ENCODE results near the gene PISD.

Gene PISD

DNA sequence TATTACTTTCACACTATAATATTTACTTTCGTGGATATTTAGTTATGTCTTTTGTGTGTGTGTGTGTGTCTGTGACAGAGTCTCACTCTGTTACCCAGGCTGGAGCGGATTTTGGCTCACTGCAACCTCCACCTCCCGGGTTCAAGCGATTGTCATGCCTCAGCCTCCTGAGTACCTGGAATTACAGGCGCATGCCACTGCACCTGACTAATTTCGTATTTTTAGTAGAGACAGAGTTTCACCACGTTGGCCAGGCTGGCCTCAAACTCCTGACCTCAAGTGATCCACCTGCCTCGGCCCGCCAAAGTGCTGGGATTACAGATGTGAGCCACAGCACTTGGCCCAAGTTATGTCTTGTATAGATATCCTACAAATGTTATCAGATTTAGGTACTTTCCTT is 9.9 kb downstream of the PISD start:
- no peak for DNase-seq

DNA sequence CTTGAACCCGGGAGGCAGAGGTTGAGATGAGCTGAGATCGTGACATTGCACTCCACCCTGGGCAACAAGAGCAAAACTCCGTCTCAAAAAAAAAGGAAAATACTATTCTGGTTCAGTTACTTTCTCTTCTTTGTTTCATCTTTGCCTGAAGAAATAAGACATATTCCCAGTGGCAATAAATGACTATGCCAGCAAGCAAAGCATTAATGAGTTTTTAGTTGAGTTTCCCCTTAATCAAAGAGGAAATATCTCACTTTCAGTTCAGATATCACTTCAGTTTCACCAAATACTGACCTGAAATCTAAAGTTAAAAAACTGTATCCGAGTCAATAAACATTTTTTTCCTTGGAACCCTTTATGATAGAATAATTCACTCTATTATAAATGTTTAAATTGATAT is 10.4 kb downstream of the PISD start:
- DNase-seq: no peak

DNA sequence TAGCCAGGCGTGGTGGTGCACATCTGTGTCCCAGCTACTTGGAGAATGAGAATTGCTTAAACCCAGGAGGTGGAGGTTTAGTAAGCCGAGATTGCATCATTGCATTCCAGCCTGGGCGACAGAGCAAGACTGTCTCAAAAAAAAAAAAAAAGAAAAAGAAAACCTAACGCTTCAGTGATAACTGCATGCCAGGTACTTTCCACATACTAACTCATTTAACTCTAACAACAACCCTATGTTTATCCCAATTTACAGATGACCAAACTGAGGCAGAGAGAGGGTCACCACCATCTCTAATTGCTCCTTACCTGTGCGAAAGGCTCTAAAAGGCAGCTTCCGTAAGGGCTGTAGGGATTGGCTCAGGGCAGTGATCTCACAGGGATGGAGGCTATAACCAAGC is 11.6 kb downstream of the PISD start:
- DNase-seq: no peak

DNA sequence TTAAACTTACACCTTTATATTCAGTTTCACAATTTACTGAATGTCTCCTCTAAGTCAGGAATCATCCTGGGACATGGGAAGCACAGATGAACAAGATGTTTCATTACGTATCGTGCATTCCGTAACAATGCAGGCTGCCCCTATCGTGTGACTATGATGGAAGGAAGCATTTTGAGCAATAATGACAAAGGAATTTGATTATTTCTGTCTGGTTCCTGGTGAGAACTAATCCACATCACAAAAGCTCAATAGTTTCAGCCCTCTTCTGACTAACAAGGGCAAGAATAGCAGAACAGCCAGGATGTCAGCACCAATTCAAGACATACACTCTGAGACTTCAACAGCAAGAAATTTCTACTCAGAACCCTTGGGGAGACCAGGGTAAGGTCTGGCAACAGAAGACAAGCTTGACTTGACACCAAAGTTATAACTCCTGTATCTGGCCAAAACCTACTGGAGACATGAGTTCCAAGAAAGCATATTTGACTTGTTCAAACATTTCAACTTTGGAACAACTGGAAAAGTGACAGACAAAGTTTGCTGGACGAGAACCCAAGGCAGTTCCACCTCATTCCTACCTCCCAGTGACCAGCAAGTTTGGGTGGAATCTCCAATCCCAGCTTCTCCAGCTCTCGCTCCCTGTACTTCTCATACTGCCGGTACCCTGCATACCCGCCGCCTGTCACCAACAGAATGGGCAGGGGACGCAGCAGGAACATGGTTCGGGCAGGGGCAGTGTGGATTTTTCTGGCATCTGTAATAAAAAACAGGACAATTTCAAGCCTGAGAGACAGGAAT is 14.3 kb downstream of the PISD start:
- DNase-seq: no peak

DNA sequence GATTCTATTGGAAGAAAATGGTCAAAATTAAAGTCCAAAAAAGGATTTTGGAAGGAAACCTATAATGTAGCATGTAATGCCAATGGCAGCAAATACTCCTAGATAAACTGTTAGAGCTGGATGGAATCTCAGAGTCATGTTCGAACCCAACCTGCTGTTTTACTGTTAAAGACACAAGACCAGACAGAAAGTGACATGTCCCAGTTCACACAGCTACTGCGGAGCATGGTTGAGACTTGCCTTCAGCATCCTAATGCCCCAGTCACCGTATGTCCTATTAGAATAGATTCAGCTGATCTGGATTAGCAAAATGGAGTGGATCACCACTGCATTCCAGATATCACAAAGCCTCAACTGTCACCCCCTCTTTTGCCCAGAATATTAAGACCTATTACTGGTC is 14.9 kb downstream of the PISD start:
- DNase-seq: no peak

DNA sequence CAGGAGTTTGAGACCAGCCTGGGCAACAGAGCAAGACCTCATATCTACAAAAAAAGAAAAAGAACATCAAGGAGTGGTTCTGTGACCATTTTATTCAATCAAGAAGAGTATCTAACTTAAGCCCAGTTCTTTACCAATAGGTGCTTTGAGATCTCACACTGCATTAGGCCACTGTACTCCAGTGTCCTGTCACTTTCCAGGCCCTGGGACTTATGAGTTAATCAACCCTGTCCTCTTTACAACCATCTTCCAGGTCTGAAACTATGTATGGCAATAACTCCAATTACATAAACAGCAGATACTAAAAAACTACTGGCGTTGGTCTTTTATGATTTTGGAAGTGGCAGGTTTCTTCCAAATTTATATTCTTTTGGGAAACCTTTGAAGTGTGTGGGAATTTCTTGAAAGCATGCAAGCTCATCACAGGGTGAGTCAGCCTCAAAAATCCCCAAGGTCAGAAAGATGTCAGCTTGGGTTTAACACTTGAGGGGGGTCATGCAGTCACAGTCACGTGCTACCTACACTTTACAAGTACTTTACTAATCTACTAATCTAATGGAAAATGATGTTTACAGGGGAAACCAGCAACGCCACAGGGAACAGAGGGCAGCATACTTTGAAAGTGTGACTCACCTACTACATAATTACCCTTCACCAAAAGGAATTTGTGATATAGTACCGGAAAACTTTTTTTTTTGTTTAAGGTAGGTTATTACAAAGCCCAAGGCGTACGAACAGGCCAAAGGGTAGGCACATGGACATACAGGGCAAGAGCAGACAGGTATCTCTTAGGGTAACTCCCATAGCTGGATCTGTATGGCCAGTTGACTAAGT is 15.6 kb downstream of the PISD start:
- DNase-seq: no peak

DNA sequence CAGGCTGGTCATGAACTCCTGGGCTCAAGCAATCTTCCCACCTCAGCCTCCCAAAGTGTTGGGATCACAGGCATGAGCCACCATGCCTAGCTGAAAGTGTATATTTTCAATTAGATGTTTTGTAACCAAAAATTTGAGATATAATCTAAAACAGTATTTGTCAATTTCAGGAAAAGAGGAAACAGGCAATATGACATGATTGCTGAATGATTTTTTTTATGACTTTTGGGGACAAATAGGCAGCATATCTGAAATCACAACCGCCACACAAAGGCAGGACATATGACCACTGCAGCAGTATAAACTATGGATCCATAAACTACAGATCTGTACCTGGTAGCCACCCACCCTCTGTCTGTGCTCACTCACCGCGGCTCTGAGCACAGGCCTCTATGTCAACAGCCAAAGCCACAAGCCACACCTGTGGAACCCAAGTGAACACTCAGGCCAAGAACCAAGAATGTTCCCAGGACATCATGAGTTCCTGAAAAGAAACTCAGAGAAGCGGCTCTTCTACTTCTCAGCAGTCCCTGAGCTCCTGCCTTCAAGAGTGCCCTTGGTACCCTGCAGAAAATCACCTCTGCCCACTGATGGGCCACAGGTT is 22.5 kb downstream of the PISD start:
- no peak for DNase-seq

DNA sequence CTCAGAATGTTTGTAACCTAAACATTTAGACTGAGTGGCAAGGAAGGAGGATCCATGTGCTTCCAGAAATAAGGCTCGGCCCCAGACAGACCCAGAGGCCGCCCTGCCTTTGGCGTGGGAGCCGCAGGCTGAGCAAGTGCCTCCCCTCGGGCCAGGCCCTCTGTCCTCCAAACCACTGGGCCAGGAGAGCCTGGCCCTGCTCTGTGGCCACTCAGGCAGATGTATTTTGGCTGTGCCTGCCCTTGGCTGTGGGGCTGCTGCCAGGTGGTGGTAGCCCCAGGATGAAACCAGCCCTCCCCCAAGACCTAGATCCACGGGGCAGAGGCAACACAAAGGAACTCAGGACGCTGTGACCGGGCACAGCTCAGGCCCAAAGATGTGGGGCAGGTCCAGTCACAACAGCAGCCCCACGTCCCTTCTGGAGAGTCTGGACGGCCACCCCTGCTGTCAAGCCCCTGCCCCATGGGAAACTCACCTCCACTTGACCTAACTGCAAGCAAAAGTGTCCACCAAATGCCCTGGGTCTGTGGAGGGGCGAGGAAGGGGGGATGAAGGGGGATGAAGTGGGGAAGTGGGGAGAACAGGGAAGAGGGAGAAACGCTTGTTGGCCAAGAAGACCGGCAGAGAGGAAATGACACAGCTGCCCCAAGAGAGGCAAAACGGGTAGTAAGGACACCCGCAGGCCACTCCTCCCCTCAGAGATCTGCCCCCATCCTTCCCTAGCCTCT is 24.0 kb downstream of the PISD start:
- no peak for DNase-seq

DNA sequence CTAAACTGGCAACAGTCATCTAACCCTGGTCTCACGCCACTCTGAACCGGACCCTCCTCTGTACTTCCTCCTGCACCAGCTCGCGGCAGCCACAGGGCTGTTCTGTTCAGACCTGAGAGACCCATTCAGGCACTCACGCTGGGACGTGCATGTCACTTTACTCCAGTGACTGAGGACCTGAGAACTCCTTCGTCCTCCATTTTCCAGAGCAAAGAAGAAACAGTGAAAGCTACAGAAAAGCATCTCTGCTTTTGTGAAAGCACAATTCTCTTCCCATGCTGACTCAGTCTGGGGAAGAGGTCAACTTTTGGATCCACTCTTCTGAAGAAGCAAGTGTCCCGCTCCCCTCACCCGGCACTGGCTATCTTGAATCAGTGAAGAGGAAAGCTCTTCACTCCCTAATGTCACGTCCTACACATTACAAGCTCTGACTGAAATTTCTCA is 24.5 kb downstream of the PISD start:
- no peak for DNase-seq

DNA sequence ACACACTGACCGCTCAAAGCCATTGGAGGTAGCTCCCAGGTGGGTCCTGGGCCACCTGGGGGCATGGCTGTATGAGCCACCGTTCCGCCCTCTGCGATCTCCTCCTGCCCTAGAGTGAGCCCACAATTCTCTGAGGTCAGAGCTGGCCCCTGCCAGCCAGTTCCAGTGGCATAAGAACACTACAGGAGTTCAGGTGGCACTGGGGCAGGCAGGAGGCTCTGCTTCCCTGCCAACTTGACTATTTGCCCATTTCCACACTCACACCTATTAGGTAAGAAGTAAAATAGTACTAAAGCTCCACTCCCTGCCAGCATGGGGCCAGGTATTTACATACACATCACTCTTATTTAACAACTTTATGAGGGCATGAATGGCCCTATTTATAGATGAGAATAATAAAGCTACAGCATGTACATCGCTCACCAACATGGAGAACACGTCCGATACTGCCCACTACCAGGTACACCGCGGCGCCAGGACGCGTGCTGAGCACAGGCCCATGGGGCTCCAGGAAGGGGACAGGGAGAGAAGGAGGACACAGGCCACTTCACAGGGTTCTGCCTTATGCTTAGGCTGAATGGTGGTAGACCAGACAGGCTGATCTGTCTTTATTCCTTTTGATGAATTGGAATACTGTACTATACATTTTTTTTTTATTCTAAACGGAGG is 26.2 kb downstream of the PISD start:
- no peak for DNase-seq

DNA sequence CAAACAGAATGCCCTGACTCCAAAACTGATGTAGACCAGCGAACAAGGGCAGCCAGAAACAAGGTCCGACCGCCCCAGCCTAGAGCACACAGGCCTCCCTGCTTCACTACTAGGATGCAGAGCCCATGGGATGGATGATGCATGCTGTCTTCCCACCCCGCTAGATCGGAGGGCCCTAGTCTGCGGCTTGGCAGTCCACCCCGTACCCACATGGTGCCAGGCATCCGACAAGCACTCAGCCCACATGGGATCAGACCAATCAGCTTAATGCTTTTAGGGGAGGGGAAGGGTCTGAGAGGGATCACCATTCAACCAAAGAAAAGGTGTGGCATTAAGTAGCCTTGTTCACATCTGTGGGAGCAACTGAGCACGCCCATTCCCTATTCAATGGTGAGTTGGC is 30.6 kb downstream of the PISD start:
- no peak for DNase-seq

DNA sequence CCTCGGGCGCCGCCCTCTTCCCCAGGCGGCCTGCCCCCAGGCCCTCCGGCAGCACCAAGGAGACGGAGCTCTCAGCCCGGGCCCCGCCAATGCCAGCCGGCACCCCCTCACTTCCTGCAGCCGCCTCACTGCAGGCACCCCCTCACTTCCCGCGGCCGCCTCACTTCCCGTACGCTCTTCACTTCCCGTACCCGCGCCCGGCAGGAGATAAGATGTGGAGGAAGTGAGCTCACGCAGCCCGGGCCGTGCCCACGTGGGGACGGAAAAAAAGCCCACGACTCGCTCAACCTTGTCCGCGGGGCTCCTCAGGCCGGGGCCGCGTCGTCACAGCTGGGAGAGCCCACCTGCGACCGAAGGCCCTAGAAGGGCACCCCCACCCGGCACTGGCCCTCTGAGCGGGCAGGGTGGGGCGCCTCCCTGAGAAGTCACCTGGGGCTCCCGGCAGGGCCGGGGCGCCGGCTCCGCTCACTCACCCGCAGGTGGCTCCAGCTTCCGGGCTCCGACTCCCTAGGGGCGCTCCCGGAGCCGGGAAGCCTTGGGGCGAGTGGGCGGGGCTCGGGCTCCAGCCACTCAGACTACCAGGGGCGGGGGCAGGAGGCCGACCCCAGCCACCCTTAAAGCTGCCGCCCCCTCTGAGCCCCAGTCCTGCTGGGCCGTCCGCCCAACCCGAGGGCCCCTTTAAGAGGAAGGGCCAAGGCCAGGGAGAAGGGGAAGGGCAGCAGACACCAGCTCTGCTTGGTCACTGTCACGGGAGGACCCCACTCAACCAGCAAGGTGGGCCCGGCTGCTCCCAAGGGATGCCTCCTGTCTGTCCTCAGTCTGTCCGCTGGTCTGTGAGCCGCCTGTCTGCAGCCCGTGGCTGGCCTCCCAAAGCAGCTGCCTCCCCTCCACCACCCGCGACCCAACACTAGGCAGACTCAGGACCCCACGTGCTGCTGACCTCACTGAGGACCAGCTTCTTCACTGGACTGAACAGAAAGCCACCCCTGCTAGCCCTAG is 31.4 kb downstream of the PISD start:
- DNase-seq: peak; percentile 90

DNA sequence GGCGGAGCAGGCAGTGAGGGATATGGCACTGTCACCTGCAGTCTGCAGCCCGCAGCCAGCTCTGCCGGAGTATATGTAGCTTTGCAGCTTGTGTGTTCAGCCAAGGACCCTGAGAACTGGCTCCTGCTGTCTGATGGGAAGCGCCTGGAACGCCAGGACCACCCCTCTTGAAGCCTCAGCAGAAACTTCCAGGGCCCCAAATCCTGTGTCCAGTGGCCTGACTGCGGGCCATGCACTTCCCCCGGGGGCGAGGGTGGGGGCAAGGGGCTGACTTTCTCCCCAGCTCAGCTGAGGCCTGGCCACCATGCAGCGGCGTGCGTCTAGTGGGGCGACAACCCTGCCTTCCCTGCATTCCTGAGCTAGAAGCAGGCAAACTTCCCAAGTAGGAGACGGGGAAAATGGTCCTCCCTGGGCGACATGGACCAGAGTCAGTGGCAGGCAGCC is 32.3 kb downstream of the PISD start:
- DNase-seq: no peak

DNA sequence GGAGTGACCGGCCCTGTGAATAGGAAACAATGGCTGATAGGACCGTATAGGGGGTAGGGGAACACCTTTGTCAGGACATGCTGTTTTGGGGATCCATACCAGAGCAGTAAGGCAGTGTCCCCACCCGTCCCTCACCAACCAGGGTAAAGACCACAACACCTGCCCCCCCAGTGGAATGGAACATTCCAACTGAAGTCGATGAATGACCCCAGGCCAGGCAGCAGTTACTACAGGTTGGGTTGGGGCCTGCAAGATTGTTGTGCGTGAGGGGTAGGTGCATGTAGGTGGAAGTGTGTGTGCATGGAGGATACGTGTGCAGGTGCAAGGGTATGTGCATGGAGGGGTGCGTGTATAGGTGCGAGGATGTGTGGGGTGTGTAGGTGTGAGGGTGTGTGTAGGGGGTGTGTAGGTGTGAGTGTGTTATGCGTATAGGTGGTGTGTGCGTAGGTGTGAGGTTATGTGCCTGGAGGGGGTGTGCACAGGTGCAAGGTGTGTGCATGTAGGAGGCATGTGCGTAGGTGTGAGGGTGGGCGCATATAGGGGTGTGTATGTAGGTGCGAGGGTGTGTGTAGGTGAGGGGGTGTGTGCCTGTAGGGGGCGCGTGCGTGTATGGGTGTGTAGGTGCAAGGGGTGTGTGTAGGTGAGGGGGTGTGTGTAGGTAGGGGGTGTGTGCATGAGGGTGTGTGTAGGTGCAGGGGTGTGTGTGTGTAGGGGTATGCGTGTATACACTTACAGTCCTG is 32.9 kb downstream of the PISD start:
- DNase-seq: no peak

DNA sequence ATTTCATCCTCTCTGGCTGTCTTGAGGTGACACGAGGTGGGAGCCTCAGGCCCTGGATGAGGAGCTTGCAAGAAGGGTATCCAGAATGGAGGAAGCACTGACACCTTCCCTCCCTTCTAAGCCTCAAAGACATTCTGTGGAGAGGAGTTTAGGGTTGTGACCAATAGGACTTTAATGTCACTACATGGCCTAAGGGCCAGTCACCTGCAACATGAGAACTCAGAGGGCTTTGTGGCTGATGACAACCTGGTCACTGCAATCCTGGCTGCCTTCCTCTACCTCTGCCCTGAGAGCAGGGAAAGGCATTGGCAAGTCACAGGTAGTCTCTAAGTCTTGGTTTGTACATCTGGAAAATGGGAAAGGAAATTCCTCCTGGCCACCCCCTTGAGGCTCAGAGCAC is 33.7 kb downstream of the PISD start:
- DNase-seq: no peak

DNA sequence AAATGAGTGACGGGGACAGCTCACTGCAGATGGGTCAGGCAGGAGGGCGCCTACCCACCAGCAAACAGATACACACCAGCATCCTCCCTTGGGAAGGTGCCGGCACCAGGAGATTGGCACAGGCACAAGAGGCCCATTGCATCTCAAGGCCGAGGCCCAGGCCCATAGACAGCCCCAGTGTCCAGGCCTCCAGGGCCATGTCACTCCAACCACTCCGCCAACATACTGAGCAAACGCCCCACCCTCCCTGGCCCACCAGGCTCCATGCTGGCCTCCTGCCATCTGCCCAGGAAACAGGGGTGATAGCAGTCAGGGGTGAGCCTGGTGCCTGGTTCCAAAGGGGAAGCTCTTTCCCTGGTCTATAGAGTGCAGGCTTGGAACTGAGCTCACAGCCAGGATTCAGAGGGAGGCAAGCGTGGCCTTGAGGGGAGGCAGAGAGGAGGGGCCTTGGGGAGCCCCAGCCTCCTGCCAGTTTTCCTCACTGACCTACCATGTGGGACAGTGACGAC is 34.7 kb downstream of the PISD start:
- DNase-seq: no peak

DNA sequence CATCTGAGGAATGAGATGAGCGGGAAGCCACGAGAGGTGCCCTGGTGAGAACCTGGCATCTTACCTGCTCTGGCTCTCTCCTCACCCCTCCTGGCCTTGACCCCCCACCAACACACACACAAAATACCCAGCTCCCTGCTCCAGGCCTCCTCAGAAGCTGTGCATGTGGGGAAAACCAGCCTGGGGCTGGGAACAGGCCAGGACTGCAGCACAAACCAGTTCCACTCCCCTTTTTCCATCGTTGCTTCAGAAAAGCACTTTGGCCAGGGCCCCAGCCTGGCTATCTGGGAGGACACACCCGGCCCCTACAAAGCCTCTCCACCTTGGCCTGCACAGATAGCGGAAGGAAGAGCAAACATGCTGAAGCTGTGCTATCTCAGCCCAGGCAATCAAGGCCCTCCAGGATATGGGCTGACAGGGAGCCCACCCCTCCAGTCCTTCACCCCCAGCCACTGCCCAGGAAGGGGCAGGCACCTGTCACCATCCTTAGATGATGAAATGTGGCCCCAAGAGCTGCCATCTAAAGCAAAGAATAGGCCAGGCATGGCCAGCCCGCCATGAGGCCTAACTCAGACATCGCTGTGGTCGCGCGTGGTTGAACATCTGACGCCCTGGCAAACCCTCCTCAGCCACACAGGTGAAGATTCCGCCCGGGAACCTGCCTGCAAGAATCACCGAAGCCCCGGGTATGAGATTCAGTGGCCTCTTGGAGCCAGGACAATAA is 35.4 kb downstream of the PISD start:
- peak; percentile 71 for DNase-seq

DNA sequence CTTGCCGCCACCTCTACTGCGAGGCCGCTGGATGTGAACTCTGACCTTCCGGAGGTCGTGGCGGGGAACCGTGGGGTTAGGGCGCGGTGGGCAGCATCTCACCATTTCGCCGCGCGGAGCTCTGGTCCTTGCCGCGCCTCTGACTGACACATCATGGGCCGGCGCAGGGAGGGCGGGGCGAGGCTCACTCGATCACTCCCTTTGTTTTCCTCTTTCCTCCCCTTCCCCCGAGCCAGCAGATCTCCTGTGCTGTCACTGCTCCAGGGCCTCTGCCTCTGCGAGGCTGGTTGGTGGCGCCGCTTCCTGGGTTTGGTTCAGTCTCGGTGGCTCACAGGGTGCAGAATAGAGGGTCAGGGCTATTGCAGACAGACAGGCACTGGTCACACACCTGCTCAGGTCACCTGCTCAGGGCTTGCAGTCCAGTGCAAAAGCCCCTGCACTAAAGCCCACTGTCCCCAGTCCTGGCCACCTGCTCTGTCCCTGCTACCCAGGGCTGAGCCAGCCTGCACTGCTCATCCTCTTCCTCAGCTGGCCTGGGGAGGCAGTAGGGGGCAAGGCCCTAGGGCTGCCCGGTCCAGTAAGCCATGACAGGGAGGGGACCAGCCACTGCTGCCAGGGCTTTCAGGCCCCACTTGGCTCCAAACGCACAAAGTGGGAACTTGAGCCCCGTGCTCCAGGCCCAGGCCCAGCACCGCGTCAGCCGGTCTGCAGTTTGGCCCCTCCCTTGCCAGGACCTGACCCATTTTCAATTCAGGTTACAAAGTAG is 36.2 kb downstream of the PISD start:
- DNase-seq: peak; percentile 65

DNA sequence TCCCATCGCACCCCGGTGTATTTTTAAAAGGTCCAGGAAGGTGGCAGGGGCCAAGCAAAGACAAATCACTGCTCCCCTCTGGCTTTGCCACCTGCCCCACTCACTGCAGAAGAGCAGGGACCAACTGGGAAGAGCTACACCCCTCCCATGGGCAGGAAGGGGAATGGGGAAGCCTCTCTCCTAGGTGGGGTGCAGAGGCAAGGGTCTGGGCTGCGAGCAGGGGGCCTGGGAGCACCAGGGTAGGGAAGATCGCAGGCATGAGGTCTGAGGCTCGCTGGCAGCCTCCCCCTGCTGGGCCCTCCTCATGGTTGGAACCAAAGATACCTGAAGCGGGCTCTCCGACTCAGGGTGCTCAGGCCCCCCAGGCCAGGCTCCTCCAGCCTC is 36.8 kb downstream of the PISD start:
- no peak for DNase-seq
